ENCODE results near the gene MDC1.

MDC1 gene

DNA sequence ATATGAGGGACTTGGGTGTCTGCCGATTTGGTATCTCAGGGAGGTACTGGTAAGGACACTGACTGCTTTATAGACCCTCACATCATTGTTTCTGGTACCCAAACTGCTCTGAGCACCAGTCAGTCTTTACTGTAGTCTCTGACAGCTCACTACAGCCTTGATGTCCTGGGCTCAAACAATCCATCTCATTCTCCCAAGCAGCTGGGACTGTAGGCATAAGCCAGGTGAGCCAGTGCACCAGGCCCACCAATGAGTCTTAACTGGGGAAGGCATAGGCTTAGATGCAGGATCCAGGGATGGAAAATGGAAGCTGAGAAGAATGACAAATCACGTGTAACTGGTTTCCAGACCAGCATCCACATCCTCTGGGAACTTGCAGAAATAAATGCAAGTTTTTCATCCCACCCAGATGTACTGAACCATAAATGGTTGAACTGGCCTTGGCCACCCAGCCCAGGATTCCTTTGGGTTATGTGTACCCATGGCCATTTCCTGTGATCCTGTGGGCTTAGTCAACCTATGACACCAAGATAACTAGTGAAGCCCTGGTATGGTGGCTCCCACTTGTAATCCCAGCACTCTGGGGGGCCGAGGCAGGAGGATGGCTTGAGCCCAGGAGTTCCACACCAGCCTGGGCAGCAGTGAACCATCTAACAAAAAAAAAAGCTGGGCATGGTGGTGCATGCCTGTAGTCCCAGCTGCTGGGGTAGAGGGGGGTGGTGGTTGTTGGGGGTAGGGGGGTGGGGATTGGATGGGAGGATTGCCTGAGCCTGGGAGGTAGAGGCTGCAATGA, 8.8 kb upstream of the MDC1 start (continued):
- no peak for TF ChIP-seq GLI2 (tag by site-specific recombination; IDR thresholded peaks at IDR 0.05; ENCODE audit: borderline replicate concordance, low read depth)
- TF ChIP-seq TRIM28 (IDR thresholded peaks at IDR 0.05; ENCODE audit: borderline replicate concordance, low read length) = no peak
- TF ChIP-seq IKZF3 (tag by site-specific recombination; IDR thresholded peaks at IDR 0.05) = peak; percentile 65; the same call in 1 of the 2 replicates
- TF ChIP-seq ZNF488 (tag by site-specific recombination; IDR thresholded peaks at IDR 0.05) = no peak
- peak; percentile 19; the same call in 1 of the 2 replicates for TF ChIP-seq ZNF24 (tag by site-specific recombination; IDR thresholded peaks at IDR 0.05)
- TF ChIP-seq, protein P1, sequence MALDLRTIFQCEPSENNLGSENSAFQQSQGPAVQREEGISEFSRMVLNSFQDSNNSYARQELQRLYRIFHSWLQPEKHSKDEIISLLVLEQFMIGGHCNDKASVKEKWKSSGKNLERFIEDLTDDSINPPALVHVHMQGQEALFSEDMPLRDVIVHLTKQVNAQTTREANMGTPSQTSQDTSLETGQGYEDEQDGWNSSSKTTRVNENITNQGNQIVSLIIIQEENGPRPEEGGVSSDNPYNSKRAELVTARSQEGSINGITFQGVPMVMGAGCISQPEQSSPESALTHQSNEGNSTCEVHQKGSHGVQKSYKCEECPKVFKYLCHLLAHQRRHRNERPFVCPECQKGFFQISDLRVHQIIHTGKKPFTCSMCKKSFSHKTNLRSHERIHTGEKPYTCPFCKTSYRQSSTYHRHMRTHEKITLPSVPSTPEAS (tag by site-specific recombination; IDR thresholded peaks at IDR 0.05) = 0 out of 2 replicates have a peak, but pooled peaks have one; percentile 5
- TF ChIP-seq ZFP37 (tag by site-specific recombination; IDR thresholded peaks at IDR 0.05) = peak; percentile 74; the same call in 1 of the 2 replicates
- TF ChIP-seq KLF10 (tag by site-specific recombination; IDR thresholded peaks at IDR 0.05) = no peak
- peak; percentile 26; the same call in 1 of the 2 replicates for TF ChIP-seq ZNF10 (tag by site-specific recombination; IDR thresholded peaks at IDR 0.05)
- TF ChIP-seq GLIS2 (tag by site-specific recombination; IDR thresholded peaks at IDR 0.05) = peak; percentile 11; the same call in 1 of the 2 replicates
- no peak for TF ChIP-seq ZNF629 (tag by site-specific recombination; IDR thresholded peaks at IDR 0.05)

GRCh38 chr6:30724906-30725667, 8.0 kb upstream of the MDC1 start:
- ChIA-PET POLR2A (interaction anchor here (0.8 to 10.1 kb wide), 10 partner anchors 19 to 225 kb away, joined by 3 to 235 read pairs (median 4); partner anchors contain the start of genes DHX16, IER3, MRPS18B and NRM), CTCF (interaction anchor here (0.7 to 18.7 kb wide), 6 partner anchors 13 to 111 kb away, joined by 3 to 692 read pairs (median 5); partner anchors contain the start of gene DHX16)
- Histone ChIP-seq H3K9me3 (ENCODE audit: control insufficient read depth, insufficient read depth, low read depth, low read length) (no peaks in the 10 kb centered on the region), H3K27ac (ENCODE audit: extremely low read depth, low read depth, low read length) (peak overlapping the region; percentile 28; the same call in 1 of the 2 replicates), H3K36me3 (ENCODE audit: control insufficient read depth in 2 of 2, insufficient read depth in 1 of 2, low read length in 2 of 2) (peaks cover 15 to 71% of the 10 kb centered on the region in 2 experiments), H3K4me1 (ENCODE audit: control insufficient read depth, insufficient read depth, low read length) (no peaks in the 10 kb centered on the region), H3K4me3 (ENCODE audit: low read depth, low read length) (no peak overlapping the region)
- TF ChIP-seq ZNF394 (tag by site-specific recombination; IDR thresholded peaks at IDR 0.05; ENCODE audit: borderline replicate concordance) (no peak), AEBP2 (tag by site-specific recombination; IDR thresholded peaks at IDR 0.05; ENCODE audit: borderline replicate concordance) (no peak), WT1 (tag by site-specific recombination; IDR thresholded peaks at IDR 0.05) (0 out of 2 replicates have a peak, but pooled peaks have one; percentile 31), BCL6B (tag by site-specific recombination; IDR thresholded peaks at IDR 0.05) (no peak), ZNF48 (tag by site-specific recombination; IDR thresholded peaks at IDR 0.05) (no peak), ZNF561 (tag by site-specific recombination; IDR thresholded peaks at IDR 0.05; ENCODE audit: borderline replicate concordance) (no peak), ZNF133 (tag by site-specific recombination; IDR thresholded peaks at IDR 0.05) (no peak), IKZF3 (tag by site-specific recombination; IDR thresholded peaks at IDR 0.05) (peak; percentile 82), ZNF664 (tag by site-specific recombination; IDR thresholded peaks at IDR 0.05) (no peak), ZNF266 (tag by site-specific recombination; IDR thresholded peaks at IDR 0.05; ENCODE audit: low read depth) (no peak), ZSCAN30 (tag by site-specific recombination; IDR thresholded peaks at IDR 0.05) (peak; percentile 46; the same call in 1 of the 2 replicates), TSHZ1 (tag by site-specific recombination; IDR thresholded peaks at IDR 0.05; ENCODE audit: borderline replicate concordance) (no peak)
